HG02938 (cell line): ENCODE data around the gene GRM5.
A peak's percentile ranks its signal among the peaks of the same experiment; 100 is the strongest.
"Not testable (repeated sequence)": the region's sequence is repeated elsewhere in the genome, so short reads cannot be mapped to it uniquely, and the experiment has no call there.

ENCODE experiments used
- ATAC-seq: cut with Tn5 transposase; IDR thresholded peaks from one replicate; pipeline ENCODE4 v1.9.1; 2021; ENCODE audit warnings: mild to moderate bottlenecking, moderate library complexity; ENCODE audit not compliant: unreplicated experiment

The GRM5 gene

GRCh38 chr11:88552379-88553062 lies 513.3 kb downstream of the GRM5 start:
- ATAC-seq, result peak; percentile 98

- peak; percentile 15 for ATAC-seq
These were observed 521.0 kb downstream of the GRM5 start for GRCh38 chr11:88544656-88545280.

- ATAC-seq, result peak; percentile 98
These were observed 521.7 kb downstream of the GRM5 start for GRCh38 chr11:88543902-88544655.

GRCh38 chr11:88541006-88541405 lies 524.8 kb downstream of the GRM5 start:
- no peak for ATAC-seq

GRCh38 chr11:88538098-88538497 lies 527.7 kb downstream of the GRM5 start:
- no peak for ATAC-seq

- ATAC-seq, result no peak
These were observed 528.2 kb downstream of the GRM5 start for GRCh38 chr11:88537613-88538012.

- ATAC-seq, result no peak
These were observed 529.0 kb downstream of the GRM5 start for GRCh38 chr11:88536616-88537265.

- peak; percentile 95 for ATAC-seq
These were observed 529.8 kb downstream of the GRM5 start for GRCh38 chr11:88535916-88536547.

GRCh38 chr11:88535266-88535665 lies 530.5 kb downstream of the GRM5 start:
- ATAC-seq, result no peak

GRCh38 chr11:88534706-88535105 lies 531.1 kb downstream of the GRM5 start:
- ATAC-seq, result not testable (repeated sequence)

- no peak for ATAC-seq
These were observed 531.6 kb downstream of the GRM5 start for GRCh38 chr11:88534185-88534584.

GRCh38 chr11:88533001-88533400 lies 532.8 kb downstream of the GRM5 start:
- ATAC-seq, result no peak

- no peak for ATAC-seq
These were observed 534.0 kb downstream of the GRM5 start for GRCh38 chr11:88531831-88532230.

GRCh38 chr11:88529426-88529825 lies 536.4 kb downstream of the GRM5 start:
- ATAC-seq, result no peak

GRCh38 chr11:88523386-88524071 lies 542.3 kb downstream of the GRM5 start:
- ATAC-seq, result no peak

GRCh38 chr11:88522624-88523385 lies 543.0 kb downstream of the GRM5 start:
- no peak for ATAC-seq

GRCh38 chr11:88521799-88522201 lies 544.0 kb downstream of the GRM5 start:
- no peak for ATAC-seq

- ATAC-seq, result no peak
These were observed 544.4 kb downstream of the GRM5 start for GRCh38 chr11:88521399-88521798.

- ATAC-seq, result no peak
These were observed 545.4 kb downstream of the GRM5 start for GRCh38 chr11:88520391-88520790.

GRCh38 chr11:88515002-88515401 lies 550.8 kb downstream of the GRM5 start:
- ATAC-seq, result no peak
